GM19023 (cell line): Measurements from ENCODE around the gene ZNRF3.
A peak's percentile ranks its signal among the peaks of the same experiment; 100 is the strongest.

ENCODE experiments used
- ATAC-seq: cut with Tn5 transposase; IDR thresholded peaks from one replicate; pipeline ENCODE4 v1.9.1; 2021; ENCODE audit warnings: mild to moderate bottlenecking, moderate library complexity; ENCODE audit not compliant: unreplicated experiment

The ZNRF3 gene

GRCh38 chr22:29054251-29054767, 170.9 kb downstream of the ZNRF3 start:
- ATAC-seq = no peak

GRCh38 chr22:29055192-29055830, 171.9 kb downstream of the ZNRF3 start:
- no peak for ATAC-seq

DNA sequence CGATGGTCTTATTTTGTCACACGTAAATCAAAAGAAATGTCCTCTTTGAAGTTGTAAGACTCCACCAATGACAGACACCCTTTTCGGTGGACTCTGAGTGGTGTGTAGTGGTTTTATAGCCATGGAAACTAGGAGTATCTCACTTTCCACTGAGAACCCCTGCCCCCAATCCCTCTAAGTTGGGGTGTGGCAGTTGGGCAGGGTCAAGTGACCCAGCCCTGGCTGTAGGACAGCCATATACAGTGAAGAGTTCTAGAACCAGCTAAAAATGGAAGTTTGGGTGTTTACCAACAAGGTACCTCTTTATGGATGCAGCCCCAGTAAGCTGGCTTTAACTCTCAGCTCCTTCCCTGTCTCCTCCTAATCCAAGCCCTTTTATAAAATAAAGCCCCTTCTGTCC, 173.1 kb downstream of the ZNRF3 start:
- no peak for ATAC-seq

DNA sequence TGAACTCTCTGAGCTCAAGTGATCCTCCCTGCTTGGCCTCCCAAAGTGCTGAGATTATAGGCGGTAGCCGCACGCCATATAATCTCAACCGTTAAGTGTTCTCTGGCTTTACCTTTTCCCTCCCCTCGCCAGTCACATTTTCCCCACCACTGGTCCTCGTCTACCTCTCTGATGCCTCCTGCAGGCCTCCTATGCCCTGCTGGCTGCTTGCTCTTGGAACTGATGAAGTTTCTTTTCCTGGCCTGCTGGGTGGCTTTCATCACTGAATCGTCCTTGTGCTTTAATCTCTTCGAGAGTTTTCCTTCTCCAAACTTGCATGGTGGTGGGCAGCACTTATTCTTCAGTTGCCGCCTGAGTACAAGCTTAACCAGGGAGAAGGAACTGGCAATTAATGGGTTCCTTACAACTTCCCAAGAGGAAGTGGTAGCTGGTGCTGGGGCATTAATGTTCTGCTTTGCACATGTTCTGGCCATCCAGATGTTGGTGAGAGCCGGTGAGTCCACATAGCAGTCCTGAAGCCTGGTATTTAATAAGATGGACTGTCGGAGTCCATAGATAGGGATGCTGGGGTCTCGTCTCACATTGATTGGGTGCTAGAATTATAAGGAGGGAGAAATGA, 177.0 kb downstream of the ZNRF3 start:
- no peak for ATAC-seq

GRCh38 chr22:29060931-29061330, 177.6 kb downstream of the ZNRF3 start:
- no peak for ATAC-seq

DNA sequence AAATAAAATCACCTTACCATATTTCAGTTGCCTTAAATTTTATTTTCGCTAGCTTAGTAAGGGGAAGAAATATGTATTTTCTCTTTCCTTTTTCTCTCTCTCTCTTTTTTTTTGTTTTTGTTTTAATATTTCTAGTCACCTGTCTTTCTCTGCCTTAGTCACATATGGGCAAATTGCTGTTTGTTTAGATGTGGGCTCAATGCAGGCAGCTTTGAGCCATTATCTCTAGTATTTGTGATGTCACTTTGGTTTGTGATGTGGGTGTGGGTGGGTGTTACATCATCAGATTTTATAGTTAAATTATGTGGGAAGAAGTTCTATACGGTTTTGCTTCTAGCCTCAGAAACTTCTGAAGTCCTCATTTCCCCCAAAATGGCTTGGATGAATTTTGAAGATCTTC, 178.4 kb downstream of the ZNRF3 start, which contains the start of gene C22orf31:
C22orf31 (minus strand) TSS at position 59 of the 400 bp plus-strand sequence; CDS start at position 20, 39 bp downstream.
- no peak for ATAC-seq

GRCh38 chr22:29062286-29062821, 179.0 kb downstream of the ZNRF3 start:
- no peak for ATAC-seq

GRCh38 chr22:29065468-29066190, 182.3 kb downstream of the ZNRF3 start:
- no peak for ATAC-seq

DNA sequence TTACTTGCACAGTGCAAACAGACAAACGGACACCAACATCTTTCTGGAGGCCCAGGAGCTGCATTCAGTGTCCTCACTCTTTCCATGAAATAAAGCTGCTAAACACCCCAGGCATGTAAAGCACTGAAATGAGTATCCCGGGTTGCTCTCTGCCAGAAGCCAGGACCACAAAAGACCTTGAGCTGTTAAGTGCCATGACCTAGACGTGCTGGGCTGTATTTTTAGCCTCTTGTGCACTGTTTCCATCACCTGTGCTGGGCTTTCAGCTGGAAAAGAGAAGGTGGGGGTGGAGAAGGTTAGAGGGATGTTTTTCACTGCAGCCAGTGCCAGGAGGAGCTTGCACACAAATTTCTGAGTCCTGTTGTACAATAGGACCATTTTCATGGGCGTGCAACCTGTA, 186.1 kb downstream of the ZNRF3 start:
- no peak for ATAC-seq

- ATAC-seq = no peak
These were observed 187.1 kb downstream of the ZNRF3 start for GRCh38 chr22:29070490-29070889.

GRCh38 chr22:29071261-29072045, 188.1 kb downstream of the ZNRF3 start:
- no peak for ATAC-seq

GRCh38 chr22:29072193-29072978, 189.0 kb downstream of the ZNRF3 start:
- peak; percentile 84 for ATAC-seq

GRCh38 chr22:29072979-29073617, 189.7 kb downstream of the ZNRF3 start, which contains the start of gene KREMEN1:
Gene KREMEN1, plus strand, starts transcription at chr22:29073035. Its CDS starts 96 bp downstream, at chr22:29073131.
- peak; percentile 14 for ATAC-seq

GRCh38 chr22:29073618-29074275, 190.4 kb downstream of the ZNRF3 start:
- no peak for ATAC-seq

- no peak for ATAC-seq
These were observed 191.0 kb downstream of the ZNRF3 start for GRCh38 chr22:29074276-29074772.

- ATAC-seq = no peak
These were observed 194.9 kb downstream of the ZNRF3 start for GRCh38 chr22:29078036-29078868.

- no peak for ATAC-seq
These were observed 195.5 kb downstream of the ZNRF3 start for GRCh38 chr22:29078869-29079207.
